Liver (tissue), 9 donors: ENCODE measurements around the gene GNPNAT1. TPM values are rescaled to one million over a fixed set of nuclear protein-coding genes. Genes with fewer than 3 reads are reported as not detected.

ENCODE experiments used
- DNase-seq: peaks from one replicate; pipeline ENCODE4 v3.0.0-alpha.2; 2017; ENCODE audit warnings: low spot score
- H3K27ac ChIP-seq, 2 donors: one replicate each; pipeline ENCODE4 v1.7.0; 2013; ENCODE audit warnings: inconsistent platforms in 2 of 2, low read length in 2 of 2, control low read depth in 1 of 2, low read depth in 1 of 2, mild to moderate bottlenecking in 1 of 2
- H3K27me3 ChIP-seq, 4 donors: one replicate each; pipeline versions ENCODE4 v1.6.1 to v1.7.0; 2013; ENCODE audit warnings: low read length in 3 of 4, inconsistent platforms in 1 of 4, mild to moderate bottlenecking in 1 of 4, moderate library complexity in 1 of 4; ENCODE audit not compliant: control insufficient read depth in 4 of 4, insufficient read depth in 4 of 4
- H3K36me3 ChIP-seq, 4 donors: one replicate each; pipeline versions ENCODE4 v1.6.1 to v1.7.0; 2013; ENCODE audit warnings: low read length in 3 of 4, mild to moderate bottlenecking in 3 of 4, low read depth in 1 of 4, moderate library complexity in 1 of 4; ENCODE audit not compliant: control insufficient read depth in 4 of 4, insufficient read depth in 3 of 4
- H3K4me1 ChIP-seq, 4 donors: one replicate each; pipeline versions ENCODE4 v1.6.1 to v1.7.0; 2013; ENCODE audit warnings: low read length in 3 of 4, mild to moderate bottlenecking in 3 of 4, moderate library complexity in 1 of 4; ENCODE audit not compliant: control insufficient read depth in 4 of 4, insufficient read depth in 4 of 4
- H3K4me3 ChIP-seq, 3 donors: one replicate each; pipeline versions ENCODE4 v1.6.1 to v1.7.0; 2013; ENCODE audit warnings: low read length in 3 of 3, control low read depth in 1 of 3, low read depth in 1 of 3, mild to moderate bottlenecking in 1 of 3
- H3K9ac ChIP-seq, 2 donors: one replicate each; pipeline ENCODE4 v1.7.0; 2013; ENCODE audit warnings: low read length in 2 of 2, mild to moderate bottlenecking in 2 of 2, moderate library complexity in 2 of 2, control low read depth in 1 of 2, low read depth in 1 of 2
- H3K9me3 ChIP-seq, 4 donors: one replicate each; pipeline versions ENCODE4 v1.6.1 to v1.7.0; 2013; ENCODE audit warnings: low read length in 3 of 4; ENCODE audit not compliant: control insufficient read depth in 4 of 4
- EGR1 ChIP-seq, 2 donors: IDR thresholded peaks; 2 replicates each; pipeline ENCODE4 v1.6.1; 2016 to 2018; ENCODE audit warnings: antibody characterized with exemption in 2 of 2, low read depth in 2 of 2
- FOXA1 ChIP-seq: IDR thresholded peaks from 2 replicates; pipeline ENCODE4 v1.6.1; 2016; ENCODE audit warnings: antibody characterized with exemption
- FOXA2 ChIP-seq: IDR thresholded peaks from 2 replicates; pipeline ENCODE4 v1.6.1; 2016; ENCODE audit warnings: antibody characterized with exemption
- GABPA ChIP-seq, 2 donors: IDR thresholded peaks in 1 of 2; conservative IDR thresholded peaks in 1 of 2; 2 replicates each; pipeline ENCODE4 v1.6.1; 2016; ENCODE audit warnings: antibody characterized with exemption in 2 of 2, mild to moderate bottlenecking in 1 of 2, moderate library complexity in 1 of 2
- HNF4A ChIP-seq, 2 donors: conservative IDR thresholded peaks; 2 replicates each; pipeline ENCODE4 v1.6.1; 2016; ENCODE audit warnings: antibody characterized with exemption in 2 of 2, mild to moderate bottlenecking in 2 of 2
- HNF4G ChIP-seq: IDR thresholded peaks from 2 replicates; pipeline ENCODE4 v1.6.1; 2016; ENCODE audit warnings: antibody characterized with exemption
- JUND ChIP-seq, 2 donors: IDR thresholded peaks; 2 replicates each; pipeline ENCODE4 v1.6.1; 2016; ENCODE audit warnings: antibody characterized with exemption in 2 of 2
- NR2F2 ChIP-seq: IDR thresholded peaks from 2 replicates; pipeline ENCODE4 v1.6.1; 2016; ENCODE audit warnings: antibody characterized with exemption
- RAD21 ChIP-seq, 2 donors: IDR thresholded peaks; 2 replicates each; pipeline ENCODE4 v1.6.1; 2016; ENCODE audit warnings: antibody characterized with exemption in 2 of 2, mild to moderate bottlenecking in 2 of 2
- RXRA ChIP-seq, 2 donors: IDR thresholded peaks; 2 replicates each; pipeline ENCODE4 v1.6.1; 2017 to 2018; ENCODE audit warnings: antibody characterized with exemption in 2 of 2, mild to moderate bottlenecking in 1 of 2
- SP1 ChIP-seq: IDR thresholded peaks from 2 replicates; pipeline ENCODE4 v1.6.1; 2018; ENCODE audit warnings: antibody characterized with exemption, mild to moderate bottlenecking
- TAF1 ChIP-seq: conservative IDR thresholded peaks from 2 replicates; pipeline ENCODE4 v1.6.1; 2016; ENCODE audit warnings: antibody characterized with exemption, mild to moderate bottlenecking
- YY1 ChIP-seq: IDR thresholded peaks from 2 replicates; pipeline ENCODE4 v1.6.1; 2016; ENCODE audit warnings: antibody characterized with exemption, mild to moderate bottlenecking
- WGBS: extraction: QIAGEN DNeasy Blood & Tissue Kit; methylation state at CpG from one replicate; pipeline ENCODE4 v1.1.7; 2013; 5-methylcytosine and 5-hydroxymethylcytosine counted together
- polyA plus RNA-seq, 2 donors: library from polyadenylated mRNA; stranded (reverse) in 1 of 2; unstranded in 1 of 2; fragments of 200-250 nt in 1 of 2; fragments of >200 nt in 1 of 2; fragmentation: Nextera tagmentation in 1 of 2; extraction: Ambion mirVana in 1 of 2; gene quantifications; one replicate each; pipeline versions ENCODE4 v1.2.1 to v1.2.3, GENCODE V29; 2013 to 2015
- total RNA-seq, 2 donors: library from RNA; depleted of rRNA; stranded (reverse); fragments of >200 nt; gene quantifications; one replicate each; pipeline ENCODE4 v1.2.3, GENCODE V29; 2014
- TF ChIP-seq, protein P1 (sequence below): IDR thresholded peaks from 2 replicates; pipeline ENCODE4 v1.6.1; 2016; ENCODE audit warnings: antibody characterized with exemption, mild to moderate bottlenecking
- TF ChIP-seq, protein P2 (sequence below): IDR thresholded peaks from 2 replicates; pipeline ENCODE4 v1.6.1; 2016; ENCODE audit warnings: antibody characterized with exemption
- TF ChIP-seq, protein P3 (sequence below): fragments of 150-350 bp; IDR thresholded peaks from 2 replicates; pipeline ENCODE4 v1.5.1; 2017; ENCODE audit warnings: improper control_type of control experiment, low read depth, low read length; ENCODE audit not compliant: missing input control
- TF ChIP-seq, protein P4 (sequence below): IDR thresholded peaks from 2 replicates; pipeline ENCODE4 v1.6.1; 2016; ENCODE audit warnings: antibody characterized with exemption
- TF ChIP-seq, protein P5 (sequence below): IDR thresholded peaks from 2 replicates; pipeline ENCODE4 v1.6.1; 2016; ENCODE audit warnings: antibody characterized with exemption
- donor health status: healthy.
- donor health status: healthy.
- donor health status: healthy.
- donor health status: healthy.
- donor health status: healthy.

GNPNAT1 gene
- total RNA-seq (10 to 100 TPM; 25.1 to 50.9 TPM), polyA plus RNA-seq (10 to 100 TPM; 24.9 to 29.4 TPM)

DNA sequence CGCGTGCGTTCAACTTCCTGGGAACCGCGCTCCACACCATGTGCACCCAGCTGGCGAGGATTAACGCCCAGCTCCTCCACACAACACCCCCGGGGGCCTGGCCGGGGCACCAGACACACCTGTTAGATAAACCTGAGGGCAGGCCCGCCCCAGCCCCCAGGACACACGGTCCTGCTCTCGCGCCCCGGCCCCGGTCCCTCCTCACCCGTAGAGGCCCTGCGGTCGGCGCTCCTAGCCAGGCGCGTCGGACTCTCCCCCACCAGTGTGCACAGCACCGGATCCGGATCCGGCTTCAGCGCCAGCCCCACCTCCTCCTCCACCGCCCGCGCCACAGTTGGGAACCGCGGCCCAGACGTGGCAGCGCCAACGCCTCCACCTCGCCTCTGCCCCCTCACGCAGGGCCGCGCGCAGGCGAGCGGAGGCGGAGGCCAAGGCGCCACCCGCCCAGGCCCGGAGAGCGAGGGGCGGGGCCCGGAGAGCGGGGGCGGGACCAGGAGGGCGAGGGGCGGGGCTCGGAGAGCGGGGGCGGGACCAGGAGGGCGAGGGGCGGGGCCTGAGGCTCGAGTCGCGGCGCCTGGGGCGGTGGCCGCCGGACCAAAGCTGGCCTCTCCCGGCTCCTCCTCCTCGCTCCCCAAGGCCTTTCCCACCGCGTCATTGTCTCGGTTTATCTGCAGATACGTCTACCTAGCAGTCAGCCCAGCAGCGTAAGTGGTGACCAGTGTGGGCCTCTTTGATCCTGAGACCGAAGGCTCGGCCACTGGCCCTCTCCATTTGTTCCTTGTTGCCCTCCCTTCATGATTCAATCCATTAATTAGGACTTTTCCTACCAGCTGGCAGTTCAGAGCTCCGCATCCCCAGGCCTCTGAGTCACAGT lies at the start of gene GNPNAT1:
Gene GNPNAT1 (minus strand): TSS at position 385 of the 874 bp plus-strand sequence. CDS start 6,957 bp downstream, outside the sequence.
- no peak for TF ChIP-seq NR2F2
- peak; percentile 25 to 83 for TF ChIP-seq GABPA (IDR thresholded peaks at IDR 0.05 in 1 of 2, conservative IDR thresholded peaks at IDR 0.05 in 1 of 2)
- TF ChIP-seq TAF1, result no peak
- TF ChIP-seq, protein P1, sequence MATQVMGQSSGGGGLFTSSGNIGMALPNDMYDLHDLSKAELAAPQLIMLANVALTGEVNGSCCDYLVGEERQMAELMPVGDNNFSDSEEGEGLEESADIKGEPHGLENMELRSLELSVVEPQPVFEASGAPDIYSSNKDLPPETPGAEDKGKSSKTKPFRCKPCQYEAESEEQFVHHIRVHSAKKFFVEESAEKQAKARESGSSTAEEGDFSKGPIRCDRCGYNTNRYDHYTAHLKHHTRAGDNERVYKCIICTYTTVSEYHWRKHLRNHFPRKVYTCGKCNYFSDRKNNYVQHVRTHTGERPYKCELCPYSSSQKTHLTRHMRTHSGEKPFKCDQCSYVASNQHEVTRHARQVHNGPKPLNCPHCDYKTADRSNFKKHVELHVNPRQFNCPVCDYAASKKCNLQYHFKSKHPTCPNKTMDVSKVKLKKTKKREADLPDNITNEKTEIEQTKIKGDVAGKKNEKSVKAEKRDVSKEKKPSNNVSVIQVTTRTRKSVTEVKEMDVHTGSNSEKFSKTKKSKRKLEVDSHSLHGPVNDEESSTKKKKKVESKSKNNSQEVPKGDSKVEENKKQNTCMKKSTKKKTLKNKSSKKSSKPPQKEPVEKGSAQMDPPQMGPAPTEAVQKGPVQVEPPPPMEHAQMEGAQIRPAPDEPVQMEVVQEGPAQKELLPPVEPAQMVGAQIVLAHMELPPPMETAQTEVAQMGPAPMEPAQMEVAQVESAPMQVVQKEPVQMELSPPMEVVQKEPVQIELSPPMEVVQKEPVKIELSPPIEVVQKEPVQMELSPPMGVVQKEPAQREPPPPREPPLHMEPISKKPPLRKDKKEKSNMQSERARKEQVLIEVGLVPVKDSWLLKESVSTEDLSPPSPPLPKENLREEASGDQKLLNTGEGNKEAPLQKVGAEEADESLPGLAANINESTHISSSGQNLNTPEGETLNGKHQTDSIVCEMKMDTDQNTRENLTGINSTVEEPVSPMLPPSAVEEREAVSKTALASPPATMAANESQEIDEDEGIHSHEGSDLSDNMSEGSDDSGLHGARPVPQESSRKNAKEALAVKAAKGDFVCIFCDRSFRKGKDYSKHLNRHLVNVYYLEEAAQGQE, result peak; percentile 36
- no peak for TF ChIP-seq FOXA2
- TF ChIP-seq, protein P2, sequence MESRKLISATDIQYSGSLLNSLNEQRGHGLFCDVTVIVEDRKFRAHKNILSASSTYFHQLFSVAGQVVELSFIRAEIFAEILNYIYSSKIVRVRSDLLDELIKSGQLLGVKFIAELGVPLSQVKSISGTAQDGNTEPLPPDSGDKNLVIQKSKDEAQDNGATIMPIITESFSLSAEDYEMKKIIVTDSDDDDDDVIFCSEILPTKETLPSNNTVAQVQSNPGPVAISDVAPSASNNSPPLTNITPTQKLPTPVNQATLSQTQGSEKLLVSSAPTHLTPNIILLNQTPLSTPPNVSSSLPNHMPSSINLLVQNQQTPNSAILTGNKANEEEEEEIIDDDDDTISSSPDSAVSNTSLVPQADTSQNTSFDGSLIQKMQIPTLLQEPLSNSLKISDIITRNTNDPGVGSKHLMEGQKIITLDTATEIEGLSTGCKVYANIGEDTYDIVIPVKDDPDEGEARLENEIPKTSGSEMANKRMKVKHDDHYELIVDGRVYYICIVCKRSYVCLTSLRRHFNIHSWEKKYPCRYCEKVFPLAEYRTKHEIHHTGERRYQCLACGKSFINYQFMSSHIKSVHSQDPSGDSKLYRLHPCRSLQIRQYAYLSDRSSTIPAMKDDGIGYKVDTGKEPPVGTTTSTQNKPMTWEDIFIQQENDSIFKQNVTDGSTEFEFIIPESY, result no peak
- TF ChIP-seq, protein P3, sequence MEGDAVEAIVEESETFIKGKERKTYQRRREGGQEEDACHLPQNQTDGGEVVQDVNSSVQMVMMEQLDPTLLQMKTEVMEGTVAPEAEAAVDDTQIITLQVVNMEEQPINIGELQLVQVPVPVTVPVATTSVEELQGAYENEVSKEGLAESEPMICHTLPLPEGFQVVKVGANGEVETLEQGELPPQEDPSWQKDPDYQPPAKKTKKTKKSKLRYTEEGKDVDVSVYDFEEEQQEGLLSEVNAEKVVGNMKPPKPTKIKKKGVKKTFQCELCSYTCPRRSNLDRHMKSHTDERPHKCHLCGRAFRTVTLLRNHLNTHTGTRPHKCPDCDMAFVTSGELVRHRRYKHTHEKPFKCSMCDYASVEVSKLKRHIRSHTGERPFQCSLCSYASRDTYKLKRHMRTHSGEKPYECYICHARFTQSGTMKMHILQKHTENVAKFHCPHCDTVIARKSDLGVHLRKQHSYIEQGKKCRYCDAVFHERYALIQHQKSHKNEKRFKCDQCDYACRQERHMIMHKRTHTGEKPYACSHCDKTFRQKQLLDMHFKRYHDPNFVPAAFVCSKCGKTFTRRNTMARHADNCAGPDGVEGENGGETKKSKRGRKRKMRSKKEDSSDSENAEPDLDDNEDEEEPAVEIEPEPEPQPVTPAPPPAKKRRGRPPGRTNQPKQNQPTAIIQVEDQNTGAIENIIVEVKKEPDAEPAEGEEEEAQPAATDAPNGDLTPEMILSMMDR, result no peak
- TF ChIP-seq, protein P4, sequence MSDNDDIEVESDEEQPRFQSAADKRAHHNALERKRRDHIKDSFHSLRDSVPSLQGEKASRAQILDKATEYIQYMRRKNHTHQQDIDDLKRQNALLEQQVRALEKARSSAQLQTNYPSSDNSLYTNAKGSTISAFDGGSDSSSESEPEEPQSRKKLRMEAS, result peak; percentile 85
- peak; percentile 45 for TF ChIP-seq SP1
- peak; percentile 30 to 95 for TF ChIP-seq EGR1 (IDR thresholded peaks at IDR 0.05; ENCODE audit: low read depth in 2 of 2)
- peak; percentile 15 for TF ChIP-seq YY1
- peak in 1 of 2 donors; percentile 17 for TF ChIP-seq HNF4A (conservative IDR thresholded peaks at IDR 0.05)
- TF ChIP-seq, protein P5, sequence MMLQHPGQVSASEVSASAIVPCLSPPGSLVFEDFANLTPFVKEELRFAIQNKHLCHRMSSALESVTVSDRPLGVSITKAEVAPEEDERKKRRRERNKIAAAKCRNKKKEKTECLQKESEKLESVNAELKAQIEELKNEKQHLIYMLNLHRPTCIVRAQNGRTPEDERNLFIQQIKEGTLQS, result no peak
- peak; percentile 40 to 54 for TF ChIP-seq RXRA (IDR thresholded peaks at IDR 0.05)
- TF ChIP-seq RAD21 (IDR thresholded peaks at IDR 0.05), result peak in 1 of 2 donors; percentile 1
- peak; percentile 62 for TF ChIP-seq FOXA1
- no peak for TF ChIP-seq HNF4G
- no peak for TF ChIP-seq JUND (IDR thresholded peaks at IDR 0.05)
- Histone ChIP-seq H3K36me3 (no peaks in the 10 kb centered on the region), H3K9me3 (no peaks in the 10 kb centered on the region), H3K4me1 (peaks cover 3 to 18% (median 16%) of the 10 kb centered on the region in 4 donors), H3K27me3 (no peaks in the 10 kb centered on the region), H3K4me3 (peak within 1 kb of the TSS; percentile 71 to 89 (median 84)), H3K9ac (peak within 1 kb of the TSS; percentile 84 to 94), H3K27ac (peak within 1 kb of the TSS; percentile 92 to 96)
- WGBS, result 2% methylated on average over 74 of the region's 74 CpGs
- DNase-seq, result peak; percentile 96
